ENCODE measurements around the gene PSMA7.

PSMA7 gene

GRCh38 chr20:62143081-62143956 is at the start of gene PSMA7, which contains the start of gene SS18L1:
PSMA7 (minus strand) TSS chr20:62143394; CDS start chr20:62143303, 91 bp downstream.
SS18L1 (plus strand) TSS chr20:62143769; CDS start chr20:62143821, 52 bp downstream.
- Mint-ChIP-seq H3K4me1 (peaks cover 32% of the 10 kb centered on the region), H3K9me3 (no peaks in the 10 kb centered on the region), H3K27me3 (no peaks in the 10 kb centered on the region), H3K36me3 (peaks cover 5% of the 10 kb centered on the region), H3K4me3 (peak within 1 kb of the TSS; percentile 91), H3K27ac (peak within 1 kb of the TSS; percentile 90)
- DNase-seq (ENCODE audit: low spot score in 2 of 2), result peak; percentile 83
- peak; percentile 89 for ATAC-seq (ENCODE audit: low read depth)

GRCh38 chr20:62192635-62193034 is 49.4 kb upstream of the PSMA7 start:
- Mint-ChIP-seq H3K4me3 (no peak overlapping the region), H3K36me3 (peaks cover 12% of the 10 kb centered on the region), H3K4me1 (peaks cover 4% of the 10 kb centered on the region), H3K27me3 (no peaks in the 10 kb centered on the region), H3K27ac (no peak overlapping the region), H3K9me3 (no peaks in the 10 kb centered on the region)
- DNase-seq (ENCODE audit: low spot score in 2 of 2) (no peak), ATAC-seq (ENCODE audit: low read depth) (no peak)

- Mint-ChIP-seq H3K4me3 (no peak overlapping the region), H3K27ac (no peak overlapping the region), H3K36me3 (peaks cover 12% of the 10 kb centered on the region)
Measured at GRCh38 chr20:62191781-62192559, 48.8 kb upstream of the PSMA7 start.

GRCh38 chr20:62190639-62191411 is 47.6 kb upstream of the PSMA7 start:
- Mint-ChIP-seq H3K27ac (no peak overlapping the region), H3K27me3 (no peaks in the 10 kb centered on the region), H3K9me3 (no peaks in the 10 kb centered on the region), H3K4me1 (peaks cover 12% of the 10 kb centered on the region), H3K4me3 (no peak overlapping the region), H3K36me3 (peaks cover 14% of the 10 kb centered on the region)
- DNase-seq (ENCODE audit: low spot score in 2 of 2), result no peak
- no peak for ATAC-seq (ENCODE audit: low read depth)

More at GRCh38 chr20:62191781-62192559, 48.8 kb upstream of the PSMA7 start:
- Mint-ChIP-seq H3K4me1 (peaks cover 8% of the 10 kb centered on the region), H3K27me3 (no peaks in the 10 kb centered on the region), H3K9me3 (no peaks in the 10 kb centered on the region)
- ATAC-seq (ENCODE audit: low read depth) (no peak), DNase-seq (ENCODE audit: low spot score in 2 of 2) (no peak)

GRCh38 chr20:62186887-62187866 is 44.0 kb upstream of the PSMA7 start:
- peaks cover 24% of the 10 kb centered on the region for H3K4me1 Mint-ChIP-seq
- no peaks in the 10 kb centered on the region for H3K27me3 Mint-ChIP-seq
- H3K27ac Mint-ChIP-seq, result no peak overlapping the region
- H3K36me3 Mint-ChIP-seq, result peaks cover 11% of the 10 kb centered on the region
- ATAC-seq (ENCODE audit: low read depth) (no peak), DNase-seq (ENCODE audit: low spot score in 2 of 2) (no peak)
- H3K9me3 Mint-ChIP-seq, result no peaks in the 10 kb centered on the region
- no peak overlapping the region for H3K4me3 Mint-ChIP-seq

- no peak for ATAC-seq (ENCODE audit: low read depth)
- Mint-ChIP-seq H3K27me3 (no peaks in the 10 kb centered on the region), H3K4me1 (peaks cover 29% of the 10 kb centered on the region), H3K27ac (no peak overlapping the region), H3K4me3 (no peak overlapping the region), H3K9me3 (no peaks in the 10 kb centered on the region), H3K36me3 (peaks cover 11% of the 10 kb centered on the region)
- no peak for DNase-seq (ENCODE audit: low spot score in 2 of 2)
Measured at GRCh38 chr20:62186096-62186426, 42.9 kb upstream of the PSMA7 start.

GRCh38 chr20:62183426-62184142 is 40.4 kb upstream of the PSMA7 start:
- Mint-ChIP-seq H3K4me3 (peak overlapping the region; percentile 97), H3K36me3 (peaks cover 2% of the 10 kb centered on the region), H3K4me1 (peaks cover 29% of the 10 kb centered on the region), H3K27ac (peak overlapping the region; percentile 99), H3K27me3 (no peaks in the 10 kb centered on the region), H3K9me3 (no peaks in the 10 kb centered on the region)
- no peak for DNase-seq (ENCODE audit: low spot score in 2 of 2)
- ATAC-seq (ENCODE audit: low read depth), result no peak

- Mint-ChIP-seq H3K36me3 (peaks cover 2% of the 10 kb centered on the region), H3K4me3 (peak within 1 kb of the TSS; percentile 97), H3K27ac (peak within 1 kb of the TSS; percentile 99), H3K27me3 (no peaks in the 10 kb centered on the region), H3K9me3 (no peaks in the 10 kb centered on the region), H3K4me1 (peaks cover 28% of the 10 kb centered on the region)
- ATAC-seq (ENCODE audit: low read depth), result peak; percentile 93
- DNase-seq (ENCODE audit: low spot score in 2 of 2), result peak; percentile 85 to 88
Measured at GRCh38 chr20:62182469-62183425, 39.6 kb upstream of the PSMA7 start, which contains the start of gene MTG2. MTG2 (plus strand) TSS chr20:62183028; CDS start chr20:62193421, 10,393 bp downstream.

- peak overlapping the region; percentile 97 for H3K4me3 Mint-ChIP-seq
- H3K36me3 Mint-ChIP-seq, result peaks cover 1% of the 10 kb centered on the region
- peak overlapping the region; percentile 99 for H3K27ac Mint-ChIP-seq
- peaks cover 22% of the 10 kb centered on the region for H3K4me1 Mint-ChIP-seq
- H3K9me3 Mint-ChIP-seq, result no peaks in the 10 kb centered on the region
- no peaks in the 10 kb centered on the region for H3K27me3 Mint-ChIP-seq
- ATAC-seq (ENCODE audit: low read depth) (no peak), DNase-seq (ENCODE audit: low spot score in 2 of 2) (no peak)
Measured at GRCh38 chr20:62181808-62182207, 38.6 kb upstream of the PSMA7 start.

- Mint-ChIP-seq H3K27ac (no peak overlapping the region), H3K36me3 (peaks cover 3% of the 10 kb centered on the region), H3K4me3 (no peak overlapping the region), H3K27me3 (no peaks in the 10 kb centered on the region), H3K4me1 (peaks cover 11% of the 10 kb centered on the region), H3K9me3 (no peaks in the 10 kb centered on the region)
- ATAC-seq (ENCODE audit: low read depth) (no peak), DNase-seq (ENCODE audit: low spot score in 2 of 2) (no peak)
Measured at GRCh38 chr20:62179162-62179504, 35.9 kb upstream of the PSMA7 start.

- Mint-ChIP-seq H3K27ac (no peak overlapping the region), H3K27me3 (no peaks in the 10 kb centered on the region), H3K36me3 (peaks cover 3% of the 10 kb centered on the region), H3K4me3 (no peak overlapping the region), H3K4me1 (peaks cover 7% of the 10 kb centered on the region), H3K9me3 (no peaks in the 10 kb centered on the region)
- DNase-seq (ENCODE audit: low spot score in 2 of 2) (no peak), ATAC-seq (ENCODE audit: low read depth) (no peak)
Measured at GRCh38 chr20:62178316-62179161, 35.3 kb upstream of the PSMA7 start.

All from memory B cell (primary cell).